Measurements from ENCODE around the gene CLDN19. TPM values are rescaled to one million over a fixed set of nuclear protein-coding genes. Genes with fewer than 3 reads are reported as not detected.

CLDN19 gene
- total and polyA plus RNA-seq, 3 experiments from 2014 or later = not detected

- Histone ChIP-seq H3K4me3 (ENCODE audit: low read length) (no peak overlapping the region), H3K27ac (ENCODE audit: low read depth, low read length) (no peak overlapping the region), H3K27me3 (ENCODE audit: insufficient read depth, low read length, poor library complexity, severe bottlenecking) (no peaks in the 10 kb centered on the region), H3K4me1 (ENCODE audit: insufficient read depth, low read length) (peaks cover 70% of the 10 kb centered on the region), H3K36me3 (ENCODE audit: insufficient read depth, low read length) (peaks cover 7% of the 10 kb centered on the region), H3K9me3 (ENCODE audit: low read length) (no peaks in the 10 kb centered on the region)
- Mint-ChIP-seq H3K4me3 (peak overlapping the region in 5 of 7 donors; percentile 29 to 56 (median 41)), H3K9me3 (no peaks in the 10 kb centered on the region), H3K27ac (peak overlapping the region in 6 of 8 donors; percentile 12 to 89 (median 40)), H3K4me1 (peaks cover 89 to 100% (median 96%) of the 10 kb centered on the region in 3 donors), H3K27me3 (no peaks in the 10 kb centered on the region), H3K36me3 (peaks cover 0 to 54% (median 4%) of the 10 kb centered on the region in 3 donors)
- DNase-seq = no peak
- ChIA-PET CTCF (interaction anchor here (1.1 to 1.4 kb wide), 2 partner anchors 32 to 122 kb away, joined by 3 to 4 read pairs; partner anchors contain the start of gene PPIH), POLR2A (interaction anchor here (0.6 to 2.5 kb wide), 2 partner anchors 8 to 33 kb away, joined by 3 to 12 read pairs; partner anchors contain the start of genes PPIH and YBX1)
Observed at GRCh38 chr1:42690477-42691156, 49.4 kb downstream of the CLDN19 start.

- H3K36me3 ChIP-seq (ENCODE audit: insufficient read depth, low read length) = peaks cover under 1% of the 10 kb centered on the region
- CTCF ChIA-PET = no interaction called here
- Mint-ChIP-seq H3K36me3 (peaks cover 0 to 52% (median 4%) of the 10 kb centered on the region in 3 donors), H3K27me3 (no peaks in the 10 kb centered on the region), H3K4me3 (peak overlapping the region in 5 of 7 donors; percentile 16 to 60 (median 33)), H3K9me3 (no peaks in the 10 kb centered on the region), H3K27ac (peak overlapping the region; percentile 13 to 57 (median 28)), H3K4me1 (peaks cover 92 to 100% (median 99%) of the 10 kb centered on the region in 3 donors)
- DNase-seq = no peak
- H3K9me3 ChIP-seq (ENCODE audit: low read length) = no peaks in the 10 kb centered on the region
- no peak overlapping the region for H3K27ac ChIP-seq (ENCODE audit: low read depth, low read length)
- no peaks in the 10 kb centered on the region for H3K27me3 ChIP-seq (ENCODE audit: insufficient read depth, low read length, poor library complexity, severe bottlenecking)
- no peak overlapping the region for H3K4me3 ChIP-seq (ENCODE audit: low read length)
- POLR2A ChIA-PET = interaction anchor here (0.6 to 2.5 kb wide), 6 partner anchors 7 to 1107 kb away, joined by 3 to 12 read pairs (median 3); partner anchors contain the start of genes PPIH and YBX1
- H3K4me1 ChIP-seq (ENCODE audit: insufficient read depth, low read length) = peaks cover 77% of the 10 kb centered on the region
Observed at GRCh38 chr1:42689912-42690311, 50.1 kb downstream of the CLDN19 start.

- no peaks in the 10 kb centered on the region for H3K9me3 Mint-ChIP-seq
- Histone ChIP-seq H3K4me1 (ENCODE audit: insufficient read depth, low read length) (peaks cover 77% of the 10 kb centered on the region), H3K27ac (ENCODE audit: low read depth, low read length) (no peak overlapping the region), H3K4me3 (ENCODE audit: low read length) (no peak overlapping the region), H3K27me3 (ENCODE audit: insufficient read depth, low read length, poor library complexity, severe bottlenecking) (no peaks in the 10 kb centered on the region), H3K9me3 (ENCODE audit: low read length) (no peaks in the 10 kb centered on the region), H3K36me3 (ENCODE audit: insufficient read depth, low read length) (no peaks in the 10 kb centered on the region)
- DNase-seq = no peak
- POLR2A ChIA-PET = no interaction called here
- H3K27ac Mint-ChIP-seq = peak overlapping the region in 7 of 8 donors; percentile 10 to 71 (median 36)
- peaks cover 88 to 91% (median 88%) of the 10 kb centered on the region in 3 donors for H3K4me1 Mint-ChIP-seq
- H3K36me3 Mint-ChIP-seq = peaks cover 0 to 50% (median 12%) of the 10 kb centered on the region in 3 donors
- peak overlapping the region; percentile 13 to 97 (median 55) for H3K4me3 Mint-ChIP-seq
- H3K27me3 Mint-ChIP-seq = peaks cover 0 to 2% of the 10 kb centered on the region in 2 donors
- CTCF ChIA-PET = no interaction called here
Observed at GRCh38 chr1:42686418-42686817, 53.6 kb downstream of the CLDN19 start.

GRCh38 chr1:42684139-42684538, 55.9 kb downstream of the CLDN19 start:
- peak overlapping the region; percentile 90 to 97 (median 96) for H3K4me3 Mint-ChIP-seq
- H3K9me3 ChIP-seq (ENCODE audit: low read length) = no peaks in the 10 kb centered on the region
- H3K4me3 ChIP-seq (ENCODE audit: low read length) = peak overlapping the region; percentile 60
- peaks cover 69% of the 10 kb centered on the region for H3K4me1 ChIP-seq (ENCODE audit: insufficient read depth, low read length)
- H3K27me3 ChIP-seq (ENCODE audit: insufficient read depth, low read length, poor library complexity, severe bottlenecking) = no peaks in the 10 kb centered on the region
- no peaks in the 10 kb centered on the region for H3K36me3 ChIP-seq (ENCODE audit: insufficient read depth, low read length)
- DNase-seq = no peak
- ChIA-PET POLR2A (interaction anchor here (0.9 to 2.8 kb wide), 4 partner anchors 7 to 350 kb away, joined by 4 to 45 read pairs (median 10); partner anchors contain the start of genes C1orf50 and P3H1), CTCF (interaction anchor here (0.8 to 3.5 kb wide), 3 partner anchors 24 to 83 kb away, joined by 3 to 15 read pairs (median 12); partner anchors contain the start of genes C1orf50, P3H1 and PPIH)
- H3K36me3 Mint-ChIP-seq = peaks cover 0 to 46% (median 12%) of the 10 kb centered on the region in 3 donors
- peaks cover 0 to 2% of the 10 kb centered on the region in 2 donors for H3K27me3 Mint-ChIP-seq
- H3K27ac ChIP-seq (ENCODE audit: low read depth, low read length) = peak overlapping the region; percentile 73
- peak overlapping the region; percentile 55 to 97 (median 94) for H3K27ac Mint-ChIP-seq
- H3K9me3 Mint-ChIP-seq = no peaks in the 10 kb centered on the region
- H3K4me1 Mint-ChIP-seq = peaks cover 75 to 86% (median 82%) of the 10 kb centered on the region in 3 donors

Other genes starting within 250 kb of the CLDN19 start
- gene PPIH, start 81.8 kb downstream of the CLDN19 start, total RNA-seq = 100 to 1,000 TPM in 1 of 2 experiments, 10 to 100 TPM in 1; 95.9 to 117 TPM
- 82.0 TPM for gene PPIH, start 81.8 kb downstream of the CLDN19 start, polyA plus RNA-seq
- 1,000 to 10,000 TPM; 1,366 to 1,379 TPM for gene YBX1, start 57.8 kb downstream of the CLDN19 start, total RNA-seq
- 99.0 TPM for gene YBX1, start 57.8 kb downstream of the CLDN19 start, polyA plus RNA-seq
- 10 to 100 TPM; 35.6 to 38.5 TPM for gene P3H1, start 26.8 kb upstream of the CLDN19 start, total RNA-seq
- 11.1 TPM for gene P3H1, start 26.8 kb upstream of the CLDN19 start, polyA plus RNA-seq
- 1 to 10 TPM; 5.4 to 8.7 TPM for gene C1orf50, start 27.0 kb upstream of the CLDN19 start, total RNA-seq
- gene C1orf50, start 27.0 kb upstream of the CLDN19 start, polyA plus RNA-seq = 3.5 TPM
- gene TMEM269, start 44.8 kb upstream of the CLDN19 start, total RNA-seq = under 1 TPM; 0.16 to 0.20 TPM
- gene TMEM269, start 44.8 kb upstream of the CLDN19 start, polyA plus RNA-seq = not detected
- gene ERMAP, start 76.9 kb upstream of the CLDN19 start, total RNA-seq = 1 to 10 TPM; 3.5 to 3.6 TPM
- 3.1 TPM for gene ERMAP, start 76.9 kb upstream of the CLDN19 start, polyA plus RNA-seq
- 10 to 100 TPM; 12.6 to 16.4 TPM for gene SVBP, start 77.2 kb upstream of the CLDN19 start, total RNA-seq
- gene SVBP, start 77.2 kb upstream of the CLDN19 start, polyA plus RNA-seq = 38.4 TPM
- 10 to 100 TPM; 10.8 TPM for gene ZNF691, start 106.4 kb upstream of the CLDN19 start, total RNA-seq
- gene ZNF691, start 106.4 kb upstream of the CLDN19 start, polyA plus RNA-seq = 9.5 TPM
- 100 to 1,000 TPM; 103 to 108 TPM for gene SLC2A1, start 218.6 kb upstream of the CLDN19 start, total RNA-seq
- 42.6 TPM for gene SLC2A1, start 218.6 kb upstream of the CLDN19 start, polyA plus RNA-seq

Data from CD8-positive, alpha-beta memory T cell (primary cell).